ENCODE results near the gene NMNAT2.

DNA sequence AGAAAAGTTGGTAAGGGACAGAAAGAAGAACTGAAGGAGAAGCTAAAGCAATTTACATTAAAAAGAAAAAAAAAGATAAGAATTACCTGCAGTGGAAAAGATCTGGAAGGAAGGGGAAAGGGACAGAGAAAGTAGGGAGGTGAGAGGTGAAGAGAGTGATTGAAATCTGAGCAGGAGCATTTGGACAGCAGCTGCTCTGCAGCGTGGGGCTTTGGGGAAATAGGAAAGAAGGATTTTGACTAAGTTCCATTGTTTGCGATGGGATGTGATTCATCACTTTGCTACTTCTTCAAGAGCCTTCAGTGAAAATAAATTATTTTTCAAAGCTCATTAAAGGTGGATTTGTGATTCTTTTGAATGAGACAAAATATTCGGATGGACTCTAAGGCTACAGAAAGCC, 26.1 kb upstream of the NMNAT2 start:
- no peak for TF ChIP-seq EZH2 (IDR thresholded peaks at IDR 0.05; ENCODE audit: insufficient read depth, poor library complexity, severe bottlenecking)
- TF ChIP-seq EZH2phosphoT487 (IDR thresholded peaks at IDR 0.05; ENCODE audit: insufficient read depth, low read depth): no peak

All from GM23248 (cell line).